GM12801 (cell line): Measurements from ENCODE around the gene OLR1.

Experiments used
- TF ChIP-seq, protein P1 (sequence below): IDR thresholded peaks from one replicate; pipeline ENCODE4 v1.5.1; 2011; ENCODE audit warnings: control low read depth; ENCODE audit not compliant: insufficient read length; ENCODE audit errors: extremely low read depth

Gene OLR1

DNA sequence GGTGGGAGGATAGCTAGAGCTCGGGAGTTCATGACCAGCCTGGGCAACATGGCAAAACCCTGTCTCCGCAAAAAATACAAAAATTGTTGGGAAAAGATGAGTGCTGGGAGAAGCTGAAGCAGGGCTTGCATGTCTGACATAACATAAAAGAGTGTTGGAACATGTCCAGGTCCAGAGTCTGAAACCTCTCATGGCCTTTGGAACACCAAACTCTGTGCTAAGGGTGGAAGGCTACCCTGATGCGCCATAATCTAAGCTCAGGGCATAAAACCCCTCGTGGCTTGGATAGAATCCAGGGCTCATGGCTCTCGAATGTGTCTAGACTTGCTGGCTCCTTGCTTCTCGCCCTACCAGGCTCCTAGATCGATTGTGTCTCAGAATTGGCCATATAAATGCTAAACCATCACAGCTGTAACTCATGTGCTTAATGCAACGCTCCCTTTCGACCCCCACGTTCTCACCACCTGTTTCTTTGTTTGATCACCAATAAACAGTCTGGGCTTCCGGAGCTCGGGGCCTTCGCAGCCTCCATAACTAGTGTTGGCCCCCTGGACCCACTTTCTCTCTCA, 35.2 kb downstream of the OLR1 start:
- TF ChIP-seq, protein P1, sequence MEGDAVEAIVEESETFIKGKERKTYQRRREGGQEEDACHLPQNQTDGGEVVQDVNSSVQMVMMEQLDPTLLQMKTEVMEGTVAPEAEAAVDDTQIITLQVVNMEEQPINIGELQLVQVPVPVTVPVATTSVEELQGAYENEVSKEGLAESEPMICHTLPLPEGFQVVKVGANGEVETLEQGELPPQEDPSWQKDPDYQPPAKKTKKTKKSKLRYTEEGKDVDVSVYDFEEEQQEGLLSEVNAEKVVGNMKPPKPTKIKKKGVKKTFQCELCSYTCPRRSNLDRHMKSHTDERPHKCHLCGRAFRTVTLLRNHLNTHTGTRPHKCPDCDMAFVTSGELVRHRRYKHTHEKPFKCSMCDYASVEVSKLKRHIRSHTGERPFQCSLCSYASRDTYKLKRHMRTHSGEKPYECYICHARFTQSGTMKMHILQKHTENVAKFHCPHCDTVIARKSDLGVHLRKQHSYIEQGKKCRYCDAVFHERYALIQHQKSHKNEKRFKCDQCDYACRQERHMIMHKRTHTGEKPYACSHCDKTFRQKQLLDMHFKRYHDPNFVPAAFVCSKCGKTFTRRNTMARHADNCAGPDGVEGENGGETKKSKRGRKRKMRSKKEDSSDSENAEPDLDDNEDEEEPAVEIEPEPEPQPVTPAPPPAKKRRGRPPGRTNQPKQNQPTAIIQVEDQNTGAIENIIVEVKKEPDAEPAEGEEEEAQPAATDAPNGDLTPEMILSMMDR, result no peak

DNA sequence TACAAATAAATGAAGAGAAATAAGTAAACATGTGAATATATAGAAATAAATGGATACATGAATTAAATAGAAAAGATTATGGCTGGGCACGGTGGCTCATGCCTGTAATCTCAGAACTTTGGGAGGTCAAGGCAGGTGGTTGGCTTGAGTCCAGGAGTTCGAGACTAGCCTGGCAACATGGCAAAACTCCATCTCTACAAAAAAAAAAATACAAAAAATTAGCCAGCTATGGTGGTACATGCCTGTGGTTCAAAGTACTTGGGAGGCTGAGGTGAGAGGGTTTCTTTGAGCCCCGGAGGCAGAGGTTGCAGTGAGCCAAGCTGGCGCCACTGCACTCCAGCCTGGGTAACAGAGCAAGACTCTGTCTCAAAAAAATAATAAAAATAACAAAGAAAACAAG, 36.8 kb downstream of the OLR1 start:
- TF ChIP-seq, protein P1, result no peak

DNA sequence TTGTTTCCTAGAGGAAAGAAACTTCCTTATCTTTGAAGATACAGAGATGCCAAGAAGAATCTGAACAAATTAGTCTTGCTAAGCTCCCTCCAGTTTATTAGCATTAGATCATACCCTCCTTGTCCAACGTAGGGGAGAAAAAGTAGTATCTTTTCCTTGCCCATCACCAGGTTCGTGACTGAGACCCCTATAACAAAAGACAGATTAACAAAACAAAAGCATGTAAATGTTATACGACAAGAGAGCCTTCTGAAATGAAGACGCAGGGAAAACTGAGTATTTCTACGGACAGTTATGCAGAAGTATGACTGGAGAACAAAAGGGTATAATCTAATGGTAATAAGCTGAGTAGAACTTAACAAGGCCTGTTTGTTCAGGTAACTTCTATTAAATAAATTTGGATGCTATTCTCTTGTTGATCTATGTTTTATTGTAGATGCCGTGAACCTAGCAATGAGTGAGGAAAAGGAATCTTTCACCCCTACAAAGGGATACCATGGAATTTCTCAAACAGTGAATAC, 39.0 kb downstream of the OLR1 start:
- TF ChIP-seq, protein P1, result no peak

DNA sequence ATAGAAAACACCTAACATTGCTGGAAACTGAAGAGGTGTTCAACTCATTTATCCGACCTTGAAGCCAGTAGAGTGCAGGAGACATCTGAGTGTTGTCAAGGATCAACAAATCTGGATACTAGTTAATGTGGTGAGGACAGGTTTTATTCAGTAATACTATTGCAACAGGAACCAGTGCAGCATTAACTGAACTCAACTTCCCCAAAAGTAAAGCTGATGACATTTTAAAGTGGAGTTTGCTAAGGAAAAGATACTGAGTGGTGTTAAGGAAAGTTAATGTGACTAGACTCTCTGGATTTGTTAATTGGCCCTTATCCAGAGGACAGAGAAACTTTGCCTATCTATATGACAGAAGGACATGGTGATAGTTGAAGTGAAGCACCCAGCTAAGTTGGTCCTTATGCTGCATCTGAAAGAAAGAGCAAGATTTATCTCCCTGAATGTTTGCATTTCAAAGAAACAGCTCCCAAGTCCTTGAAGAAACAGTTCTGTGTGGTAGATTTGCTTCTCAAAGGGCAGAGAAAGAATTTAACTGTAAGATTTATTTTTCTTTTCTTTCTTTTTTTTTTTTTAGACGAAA, 40.7 kb downstream of the OLR1 start:
- TF ChIP-seq, protein P1, result no peak

DNA sequence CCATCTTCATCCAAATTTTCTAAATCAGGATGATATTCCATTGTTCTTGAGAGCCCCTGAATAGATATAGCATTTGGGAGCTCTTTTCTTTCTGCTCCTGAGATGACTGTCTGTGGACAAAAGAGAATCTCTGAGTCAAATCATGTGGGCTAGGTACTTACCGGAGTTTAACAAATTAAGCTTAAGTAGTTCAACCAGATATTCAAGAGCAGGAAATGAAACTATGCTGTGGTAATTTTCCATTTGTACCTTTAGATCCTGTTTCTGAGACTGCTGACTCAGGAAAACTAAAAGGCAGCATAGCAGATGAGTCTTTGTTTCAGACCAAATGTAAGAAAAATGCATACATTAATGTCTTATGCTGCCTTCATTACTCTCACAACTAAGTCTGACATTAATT, 41.9 kb downstream of the OLR1 start, which contains the start of gene CLEC7A:
Gene CLEC7A, minus strand, starts transcription at position 158 of the 400 bp plus-strand sequence. Its CDS starts 117 bp downstream, at position 41.
- TF ChIP-seq, protein P1, result no peak

DNA sequence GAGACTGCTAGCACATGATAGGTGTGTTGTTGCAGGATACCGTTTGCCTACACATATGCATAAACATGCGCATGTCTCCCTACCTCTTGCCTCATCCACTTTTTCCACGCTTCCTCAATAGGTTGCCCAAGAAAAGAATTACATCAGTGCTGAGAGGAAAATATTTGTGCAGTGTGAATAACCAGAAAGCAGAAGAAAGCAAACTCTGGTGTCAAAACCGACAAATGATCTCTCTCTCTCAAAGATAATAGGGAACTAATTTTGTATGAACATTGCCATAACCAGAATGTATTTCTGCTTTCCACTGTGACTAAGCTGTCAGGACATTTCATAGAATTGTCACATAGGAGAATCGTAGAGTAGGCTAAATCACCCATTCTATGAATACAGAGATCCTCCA, 43.2 kb downstream of the OLR1 start:
- TF ChIP-seq, protein P1, result no peak

DNA sequence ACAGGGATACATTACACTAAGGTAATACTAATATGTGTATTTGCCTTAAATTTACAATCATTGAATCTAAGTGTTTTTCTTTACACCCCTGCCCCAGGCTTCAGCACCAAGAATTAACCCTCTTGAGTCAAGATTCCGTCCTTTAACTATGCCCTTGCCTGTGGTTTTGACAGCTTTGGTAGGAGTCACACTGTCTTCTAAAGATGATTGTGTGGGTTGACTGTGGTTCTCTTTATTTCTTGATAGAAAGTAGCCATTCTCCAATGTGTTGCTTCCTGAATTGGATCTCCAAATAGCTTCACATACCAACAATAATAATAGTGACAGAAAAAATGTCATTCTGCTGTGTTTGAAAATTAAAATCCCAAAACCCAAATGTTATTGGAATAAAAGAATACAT, 45.5 kb downstream of the OLR1 start:
- TF ChIP-seq, protein P1, result no peak
